Common myeloid progenitor, CD34-positive (primary cell): Measurements from ENCODE around the gene XKR3.

Experiments
- CTCF ChIA-PET: fragments of 350-600 bp; sonication (Branson Sonifier 250); formaldehyde crosslinking; loops from one replicate; lab custom pipeline; 2021; ENCODE audit warnings: antibody characterized with exemption; lab: Charles Lee
- POLR2A ChIA-PET: fragments of 350-600 bp; sonication (Branson Sonifier 250); formaldehyde crosslinking; loops from one replicate; lab custom pipeline; 2021; ENCODE audit warnings: antibody characterized with exemption; lab: Charles Lee
- DNase-seq, 3 donors: peaks; one replicate each; pipeline versions ENCODE4 v3.0.0 to v3.0.0-alpha.2; 2013
- H3K27ac ChIP-seq, 2 experiments: 1 replicate in 1 of 2; 2 replicates in 1 of 2; pipeline ENCODE4 v1.7.0; 2013; ENCODE audit warnings: inconsistent platforms in 2 of 2, low read length in 2 of 2, mild to moderate bottlenecking in 2 of 2, low read depth in 1 of 2, moderate library complexity in 1 of 2; ENCODE audit not compliant: severe bottlenecking in 2 of 2, insufficient read depth in 1 of 2, poor library complexity in 1 of 2
- H3K27me3 ChIP-seq, 5 experiments: replicated peaks in 2 of 5; 1 replicate in 3 of 5; 2 replicates in 2 of 5; pipeline versions ENCODE4 v1.6.1 to v1.7.0; 2013; ENCODE audit warnings: low read length in 4 of 5, mild to moderate bottlenecking in 2 of 5, moderate library complexity in 2 of 5, inconsistent platforms in 1 of 5; ENCODE audit not compliant: insufficient read depth in 5 of 5, control insufficient read depth in 4 of 5
- H3K36me3 ChIP-seq, 4 experiments: 1 replicate in 2 of 4; 2 replicates in 2 of 4; pipeline versions ENCODE4 v1.6.1 to v1.7.0; 2013; ENCODE audit warnings: low read length in 3 of 4, control low read depth in 1 of 4, mild to moderate bottlenecking in 1 of 4; ENCODE audit not compliant: control insufficient read depth in 4 of 4, insufficient read depth in 4 of 4
- H3K4me1 ChIP-seq, 4 experiments: 1 replicate in 3 of 4; 2 replicates in 1 of 4; pipeline versions ENCODE4 v1.6.1 to v1.7.1; 2013; ENCODE audit warnings: low read length in 3 of 4, mild to moderate bottlenecking in 3 of 4, control low read depth in 1 of 4, inconsistent platforms in 1 of 4, moderate library complexity in 1 of 4; ENCODE audit not compliant: control insufficient read depth in 4 of 4, insufficient read depth in 4 of 4; ENCODE audit errors: control extremely low read depth in 1 of 4
- H3K4me3 ChIP-seq, 7 experiments: 1 replicate in 4 of 7; 2 replicates in 3 of 7; pipeline versions ENCODE4 v1.5.1 to v1.7.0; 2013; ENCODE audit warnings: mild to moderate bottlenecking in 7 of 7, low read length in 6 of 7, moderate library complexity in 6 of 7, inconsistent platforms in 2 of 7, low read depth in 2 of 7, control low read depth in 1 of 7; ENCODE audit not compliant: insufficient read depth in 4 of 7, control insufficient read depth in 1 of 7; ENCODE audit errors: extremely low read depth in 1 of 7
- H3K9me3 ChIP-seq, 5 experiments: 1 replicate in 4 of 5; 2 replicates in 1 of 5; pipeline versions ENCODE4 v1.6.1 to v1.7.1; 2013; ENCODE audit warnings: low read length in 4 of 5, mild to moderate bottlenecking in 2 of 5, inconsistent platforms in 1 of 5, low read depth in 1 of 5, moderate library complexity in 1 of 5; ENCODE audit not compliant: control insufficient read depth in 4 of 5, insufficient read depth in 2 of 5; ENCODE audit errors: control extremely low read depth in 1 of 5
- WGBS: methylation state at CpG from one replicate; pipeline ENCODE4 v1.1.5; 2013; ENCODE audit not compliant: insufficient coverage; 5-methylcytosine and 5-hydroxymethylcytosine counted together

XKR3 gene

GRCh38 chr22:16808744-16809143 lies 16.5 kb downstream of the XKR3 start:
- CTCF ChIA-PET, result no interaction called here
- whole genome bisulfite sequencing, result 0% methylated on average over 1 of the region's 2 CpGs
- Histone ChIP-seq H3K36me3 (no peaks in the 10 kb centered on the region), H3K27me3 (no peaks in the 10 kb centered on the region), H3K9me3 (no peaks in the 10 kb centered on the region), H3K4me3 (no peak overlapping the region), H3K4me1 (peaks cover 0 to 41% (median 4%) of the 10 kb centered on the region in 4 experiments), H3K27ac (no peak overlapping the region)
- no peak for DNase-seq
- POLR2A ChIA-PET, result no interaction called here

DNA sequence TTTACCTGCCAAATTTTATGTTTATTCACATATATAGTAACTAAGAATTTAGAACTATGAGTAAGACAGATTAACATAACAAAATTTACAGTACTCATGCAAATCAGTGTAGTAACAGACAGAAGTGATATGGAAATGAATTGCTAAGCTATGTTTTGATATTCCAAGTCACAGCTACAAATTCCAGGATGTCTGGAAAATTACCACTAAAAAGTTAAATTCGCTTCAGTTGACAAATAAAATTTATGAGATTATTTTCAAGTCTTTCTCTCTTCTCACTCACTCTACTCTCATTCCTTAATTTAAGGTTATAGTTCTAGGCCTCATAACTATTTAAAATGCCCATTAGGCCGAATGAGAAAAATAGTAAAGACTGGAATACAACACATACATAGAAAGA lies 18.1 kb downstream of the XKR3 start:
- Histone ChIP-seq H3K9me3 (no peaks in the 10 kb centered on the region), H3K27me3 (no peaks in the 10 kb centered on the region), H3K4me1 (peaks cover 0 to 41% (median 4%) of the 10 kb centered on the region in 4 experiments), H3K36me3 (no peaks in the 10 kb centered on the region), H3K27ac (no peak overlapping the region), H3K4me3 (no peak overlapping the region)
- ChIA-PET POLR2A (no interaction called here), CTCF (interaction anchor here (0.7 to 1.0 kb wide), 2 partner anchors 23 to 57 kb away, joined by 3 read pairs; no protein-coding TSS in a partner anchor)
- WGBS, result no CpG with 5 or more reads among the region's 2 CpGs
- DNase-seq, result no peak

GRCh38 chr22:16806401-16806800 lies 18.8 kb downstream of the XKR3 start:
- ChIA-PET POLR2A (no interaction called here), CTCF (interaction anchor here (1.0 kb wide), 1 partner anchor 58 kb away, joined by 3 read pairs; no protein-coding TSS in a partner anchor)
- no peaks in the 10 kb centered on the region for H3K9me3 ChIP-seq

DNA sequence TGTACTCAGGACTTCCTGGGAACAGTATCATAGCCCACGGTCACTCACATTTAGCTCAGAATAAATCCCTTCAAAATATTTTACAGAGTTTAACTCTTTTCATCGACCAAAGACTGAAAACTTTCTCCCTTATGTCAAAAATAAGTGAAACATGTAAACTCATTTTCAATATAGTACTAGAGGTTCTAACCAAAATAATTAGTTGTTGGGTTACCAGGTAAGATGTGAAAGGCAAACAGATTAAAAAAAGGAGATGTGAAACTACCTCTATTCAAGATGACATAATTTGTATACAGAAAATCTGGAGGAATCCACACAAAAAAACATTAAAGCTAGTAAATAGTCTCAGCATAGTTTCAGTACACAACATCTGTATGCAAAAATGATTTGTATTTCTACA lies 20.3 kb downstream of the XKR3 start:
- Histone ChIP-seq H3K9me3 (no peaks in the 10 kb centered on the region), H3K4me1 (peaks cover 0 to 26% (median 0%) of the 10 kb centered on the region in 4 experiments), H3K4me3 (no peak overlapping the region), H3K27me3 (no peaks in the 10 kb centered on the region), H3K27ac (no peak overlapping the region), H3K36me3 (no peaks in the 10 kb centered on the region)
- ChIA-PET POLR2A (no interaction called here), CTCF (interaction anchor here (0.6 to 1.1 kb wide), 4 partner anchors 9 to 184 kb away, joined by 3 to 4 read pairs (median 3); no protein-coding TSS in a partner anchor)
- no peak for DNase-seq
- WGBS, result 82% methylated on average over 1 of the region's 2 CpGs

More at GRCh38 chr22:16806401-16806800, 18.8 kb downstream of the XKR3 start:
- Histone ChIP-seq H3K4me3 (no peak overlapping the region), H3K27me3 (no peaks in the 10 kb centered on the region), H3K27ac (no peak overlapping the region), H3K4me1 (peaks cover 0 to 38% (median 4%) of the 10 kb centered on the region in 4 experiments), H3K36me3 (no peaks in the 10 kb centered on the region)
- DNase-seq, result no peak
- WGBS, result 100% methylated on average over 3 of the region's 5 CpGs

GRCh38 chr22:16803255-16803917 lies 21.8 kb downstream of the XKR3 start:
- no peak overlapping the region for H3K27ac ChIP-seq
- H3K9me3 ChIP-seq, result no peaks in the 10 kb centered on the region
- no peak overlapping the region for H3K4me3 ChIP-seq
- no peak for DNase-seq
- H3K27me3 ChIP-seq, result no peaks in the 10 kb centered on the region
- ChIA-PET POLR2A (no interaction called here), CTCF (no interaction called here)
- H3K36me3 ChIP-seq, result no peaks in the 10 kb centered on the region
- peaks cover 0 to 11% (median 0%) of the 10 kb centered on the region in 4 experiments for H3K4me1 ChIP-seq
- WGBS, result no CpG with 5 or more reads among the region's 4 CpGs

DNA sequence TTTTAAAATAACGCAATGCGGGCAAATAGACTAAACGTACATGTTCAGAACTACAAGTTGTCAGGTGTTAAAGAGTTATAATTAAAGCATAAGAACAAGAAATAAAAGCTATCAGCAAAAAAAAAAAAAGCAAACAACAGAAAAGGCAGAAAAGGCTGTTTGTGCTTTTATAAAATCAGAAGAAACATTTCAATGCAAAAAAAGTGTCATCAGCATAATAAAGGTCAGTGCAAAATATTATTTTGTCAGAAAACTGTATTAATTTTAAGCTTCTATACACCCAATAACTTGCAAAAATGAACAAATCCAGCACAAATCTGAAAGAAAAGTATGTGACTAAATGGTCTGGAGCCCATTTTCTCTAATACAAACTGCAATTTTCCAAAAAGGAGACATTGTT lies 23.6 kb downstream of the XKR3 start:
- ChIA-PET CTCF (interaction anchor here (0.7 kb wide), 1 partner anchor 253 kb away, joined by 3 read pairs; no protein-coding TSS in a partner anchor), POLR2A (no interaction called here)
- no peak overlapping the region for H3K27ac ChIP-seq

GRCh38 chr22:16801088-16801487 lies 24.1 kb downstream of the XKR3 start:
- POLR2A ChIA-PET, result no interaction called here
- H3K4me3 ChIP-seq, result no peak overlapping the region
- H3K27ac ChIP-seq, result no peak overlapping the region
- no peaks in the 10 kb centered on the region for H3K9me3 ChIP-seq
- H3K27me3 ChIP-seq, result no peaks in the 10 kb centered on the region
- no peak for DNase-seq
- CTCF ChIA-PET, result interaction anchor here (0.7 to 1.1 kb wide), 2 partner anchors 21 to 253 kb away, joined by 3 read pairs; no protein-coding TSS in a partner anchor
- WGBS, result 80% methylated on average over 1 of the region's 3 CpGs
- no peaks in the 10 kb centered on the region for H3K36me3 ChIP-seq
- H3K4me1 ChIP-seq, result peaks cover 0 to 11% (median 0%) of the 10 kb centered on the region in 4 experiments

More for the DNA sequence above, 23.6 kb downstream of the XKR3 start:
- Histone ChIP-seq H3K9me3 (no peaks in the 10 kb centered on the region), H3K4me1 (peaks cover 0 to 11% (median 0%) of the 10 kb centered on the region in 4 experiments), H3K27me3 (no peaks in the 10 kb centered on the region), H3K4me3 (no peak overlapping the region), H3K36me3 (no peaks in the 10 kb centered on the region)
- no CpG with 5 or more reads among the region's 3 CpGs for WGBS
- DNase-seq, result no peak
